ENCODE results near the gene PCNX2. TPM values are rescaled to one million over a fixed set of nuclear protein-coding genes. Genes with fewer than 3 reads are reported as not detected.

PCNX2 gene
- total and polyA plus RNA-seq, 2 donors (not counting 3 experiments of a cell fraction or from before 2014, with no cell fraction given), result 6.6 to 11.0 TPM

- POLR2A ChIA-PET, result no interaction called here
- BruUV-seq (replicated peaks), result no TSS peak
These were observed 330.9 kb downstream of the PCNX2 start for GRCh38 chr1:232964601-232965000.

More at GRCh38 chr1:232964601-232965000, 330.9 kb downstream of the PCNX2 start:
- no peaks in the 10 kb centered on the region for H3K9me1 ChIP-seq (replicated peaks; ENCODE audit: control insufficient read depth, extremely low read depth, insufficient read depth, low read length)
- no peaks in the 10 kb centered on the region for H3K79me2 ChIP-seq (ENCODE audit: control insufficient read depth, insufficient read depth, low read length)
- no peaks in the 10 kb centered on the region for H3K9me3 ChIP-seq (replicated peaks; ENCODE audit: control insufficient read depth, insufficient read depth, low read length)
- H4K20me1 ChIP-seq (replicated peaks; ENCODE audit: control insufficient read depth, extremely low read depth, insufficient read depth, low read length), result no peaks in the 10 kb centered on the region
- no peak overlapping the region for H3K4me3 ChIP-seq (replicated peaks in 1 of 3; ENCODE audit: insufficient read depth in 1 of 3, low read depth in 1 of 3, low read length in 3 of 3)
- H2AFZ ChIP-seq (ENCODE audit: low read depth, low read length), result no peak overlapping the region
- FAIRE-seq (no peak), DNase-seq (ENCODE audit: low read depth, low spot score) (no peak)
- CTCF ChIA-PET, result interaction anchor here (5.6 kb wide), 1 partner anchor 12 kb away, joined by 23 read pairs; no protein-coding TSS in a partner anchor
- H3K27ac ChIP-seq (ENCODE audit: insufficient read depth, low read depth, low read length), result no peak overlapping the region
- H3K27me3 ChIP-seq (ENCODE audit: control insufficient read depth in 2 of 2, insufficient read depth in 2 of 2, low read length in 2 of 2), result no peaks in the 10 kb centered on the region
- no peak overlapping the region for H3K4me2 ChIP-seq (ENCODE audit: insufficient read depth, low read length)
- dilution Hi-C loops (cut with MboI; ENCODE audit: extremely low pct_ligation_motif_present, low sequenced_read_pairs), result no loop called here
- intact Hi-C loops (cut with micrococcal nuclease), result loop anchor here (5.0 kb wide), 1 partner anchor 233 kb away; no protein-coding TSS in a partner anchor
- TF ChIP-seq EZH2 (IDR thresholded peaks at IDR 0.05; ENCODE audit: borderline replicate concordance, low read depth, low read length, severe bottlenecking) (no peak), JUN (IDR thresholded peaks at IDR 0.05; ENCODE audit: borderline replicate concordance, insufficient read depth, insufficient read length, low read depth) (no peak)
- TF ChIP-seq, protein P1, sequence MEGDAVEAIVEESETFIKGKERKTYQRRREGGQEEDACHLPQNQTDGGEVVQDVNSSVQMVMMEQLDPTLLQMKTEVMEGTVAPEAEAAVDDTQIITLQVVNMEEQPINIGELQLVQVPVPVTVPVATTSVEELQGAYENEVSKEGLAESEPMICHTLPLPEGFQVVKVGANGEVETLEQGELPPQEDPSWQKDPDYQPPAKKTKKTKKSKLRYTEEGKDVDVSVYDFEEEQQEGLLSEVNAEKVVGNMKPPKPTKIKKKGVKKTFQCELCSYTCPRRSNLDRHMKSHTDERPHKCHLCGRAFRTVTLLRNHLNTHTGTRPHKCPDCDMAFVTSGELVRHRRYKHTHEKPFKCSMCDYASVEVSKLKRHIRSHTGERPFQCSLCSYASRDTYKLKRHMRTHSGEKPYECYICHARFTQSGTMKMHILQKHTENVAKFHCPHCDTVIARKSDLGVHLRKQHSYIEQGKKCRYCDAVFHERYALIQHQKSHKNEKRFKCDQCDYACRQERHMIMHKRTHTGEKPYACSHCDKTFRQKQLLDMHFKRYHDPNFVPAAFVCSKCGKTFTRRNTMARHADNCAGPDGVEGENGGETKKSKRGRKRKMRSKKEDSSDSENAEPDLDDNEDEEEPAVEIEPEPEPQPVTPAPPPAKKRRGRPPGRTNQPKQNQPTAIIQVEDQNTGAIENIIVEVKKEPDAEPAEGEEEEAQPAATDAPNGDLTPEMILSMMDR (IDR thresholded peaks at IDR 0.05; ENCODE audit: extremely low read depth in 1 of 2, insufficient read depth in 1 of 2, low read depth in 1 of 2, low read length in 2 of 2), result no peak
- no peak overlapping the region for H3K9ac ChIP-seq (replicated peaks; ENCODE audit: extremely low read depth, insufficient read depth, low read length)
- peaks cover 23% of the 10 kb centered on the region for H3K4me1 ChIP-seq (ENCODE audit: control insufficient read depth, extremely low read depth, insufficient read depth, low read length)
- no peaks in the 10 kb centered on the region for H3K36me3 ChIP-seq (ENCODE audit: control insufficient read depth in 2 of 2, extremely low read depth in 1 of 2, insufficient read depth in 2 of 2, low read length in 2 of 2)
